ENCODE measurements around the gene GDPD4. TPM values are rescaled to one million over a fixed set of nuclear protein-coding genes. Genes with fewer than 3 reads are reported as not detected.

GDPD4 gene
- total RNA-seq, 1 donor from 2014 or later, result not detected

GRCh38 chr11:77209663-77210062, 91.8 kb downstream of the GDPD4 start:
- no peak for DNase-seq (ENCODE audit: low spot score)
- no peak overlapping the region for H3K27ac Mint-ChIP-seq (ENCODE audit: unreplicated experiment)
- H3K4me1 Mint-ChIP-seq (ENCODE audit: low read depth), result peaks cover 4% of the 10 kb centered on the region
- H3K4me3 Mint-ChIP-seq (ENCODE audit: unreplicated experiment), result no peak overlapping the region
- H3K9me3 Mint-ChIP-seq (ENCODE audit: low read depth), result no peaks in the 10 kb centered on the region
- H3K36me3 Mint-ChIP-seq (ENCODE audit: low read depth), result no peaks in the 10 kb centered on the region
- peaks cover 8% of the 10 kb centered on the region for H3K27me3 Mint-ChIP-seq (ENCODE audit: low read depth)
- TF ChIP-seq CTCF (IDR thresholded peaks at IDR 0.05), result no peak

GRCh38 chr11:77208535-77208934, 93.0 kb downstream of the GDPD4 start:
- Mint-ChIP-seq H3K9me3 (ENCODE audit: low read depth) (no peaks in the 10 kb centered on the region), H3K27me3 (ENCODE audit: low read depth) (peaks cover 8% of the 10 kb centered on the region)
- DNase-seq (ENCODE audit: low spot score), result no peak

GRCh38 chr11:77207618-77208313, 93.7 kb downstream of the GDPD4 start:
- H3K36me3 Mint-ChIP-seq (ENCODE audit: low read depth), result no peaks in the 10 kb centered on the region
- peaks cover 8% of the 10 kb centered on the region for H3K27me3 Mint-ChIP-seq (ENCODE audit: low read depth)
- no peaks in the 10 kb centered on the region for H3K9me3 Mint-ChIP-seq (ENCODE audit: low read depth)
- no peak for TF ChIP-seq CTCF (IDR thresholded peaks at IDR 0.05)
- H3K27ac Mint-ChIP-seq (ENCODE audit: unreplicated experiment), result no peak overlapping the region
- no peak overlapping the region for H3K4me3 Mint-ChIP-seq (ENCODE audit: unreplicated experiment)
- peaks cover 4% of the 10 kb centered on the region for H3K4me1 Mint-ChIP-seq (ENCODE audit: low read depth)
- no peak for DNase-seq (ENCODE audit: low spot score)

More at GRCh38 chr11:77208535-77208934, 93.0 kb downstream of the GDPD4 start:
- peaks cover 4% of the 10 kb centered on the region for H3K4me1 Mint-ChIP-seq (ENCODE audit: low read depth)
- no peak overlapping the region for H3K4me3 Mint-ChIP-seq (ENCODE audit: unreplicated experiment)
- no peak overlapping the region for H3K27ac Mint-ChIP-seq (ENCODE audit: unreplicated experiment)
- H3K36me3 Mint-ChIP-seq (ENCODE audit: low read depth), result no peaks in the 10 kb centered on the region
- TF ChIP-seq CTCF (IDR thresholded peaks at IDR 0.05), result no peak

- TF ChIP-seq CTCF (IDR thresholded peaks at IDR 0.05), result no peak
- H3K36me3 Mint-ChIP-seq (ENCODE audit: low read depth), result no peaks in the 10 kb centered on the region
- H3K27me3 Mint-ChIP-seq (ENCODE audit: low read depth), result peaks cover 4% of the 10 kb centered on the region
- no peak overlapping the region for H3K4me3 Mint-ChIP-seq (ENCODE audit: unreplicated experiment)
- no peaks in the 10 kb centered on the region for H3K9me3 Mint-ChIP-seq (ENCODE audit: low read depth)
- DNase-seq (ENCODE audit: low spot score), result no peak
- H3K27ac Mint-ChIP-seq (ENCODE audit: unreplicated experiment), result no peak overlapping the region
- peaks cover 4% of the 10 kb centered on the region for H3K4me1 Mint-ChIP-seq (ENCODE audit: low read depth)
These were observed 94.4 kb downstream of the GDPD4 start for GRCh38 chr11:77207019-77207485.

DNA sequence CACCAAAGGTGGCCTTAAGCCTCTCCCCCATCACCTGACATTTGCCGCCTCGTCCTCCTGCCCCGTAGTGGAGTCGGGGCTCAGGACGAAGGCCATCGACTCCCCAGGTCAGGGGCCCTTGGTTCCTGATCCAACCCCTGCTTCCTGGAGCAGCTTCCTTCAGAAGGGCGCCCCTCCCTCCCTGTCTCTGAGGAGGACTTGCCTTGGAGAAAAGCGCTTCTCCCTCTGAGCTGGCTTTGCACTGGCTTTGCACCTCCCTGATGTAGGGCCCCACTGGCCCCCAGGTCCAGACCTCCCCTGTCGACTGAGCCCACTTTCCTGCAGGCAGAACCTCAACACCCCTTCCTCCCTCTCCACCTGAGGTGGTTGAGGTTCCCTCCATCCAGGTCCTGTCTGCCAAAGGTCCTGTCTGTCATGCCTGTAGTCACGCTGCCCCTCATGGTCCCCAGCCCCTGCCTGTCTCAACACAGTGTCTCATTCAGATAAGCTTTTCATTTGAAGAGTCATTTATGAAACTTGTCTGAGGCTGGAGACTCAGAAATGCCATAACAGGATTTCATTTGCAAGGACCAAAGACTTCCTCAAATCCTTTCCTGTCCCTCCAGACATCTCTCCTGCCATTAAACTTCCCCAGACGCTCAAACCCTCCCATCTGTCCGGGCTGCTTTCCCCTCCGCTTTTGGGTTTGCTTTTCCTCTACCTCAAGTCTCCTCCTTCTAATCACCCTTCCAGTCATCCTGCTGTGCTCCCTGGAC, 95.0 kb downstream of the GDPD4 start:
- H3K27ac Mint-ChIP-seq (ENCODE audit: unreplicated experiment), result no peak overlapping the region
- TF ChIP-seq CTCF (IDR thresholded peaks at IDR 0.05), result no peak

More for the DNA sequence above, 95.0 kb downstream of the GDPD4 start:
- peak; percentile 70 for DNase-seq (ENCODE audit: low spot score)
- Mint-ChIP-seq H3K9me3 (ENCODE audit: low read depth) (no peaks in the 10 kb centered on the region), H3K27me3 (ENCODE audit: low read depth) (peaks cover 4% of the 10 kb centered on the region), H3K4me3 (ENCODE audit: unreplicated experiment) (no peak overlapping the region), H3K4me1 (ENCODE audit: low read depth) (peaks cover 4% of the 10 kb centered on the region), H3K36me3 (ENCODE audit: low read depth) (no peaks in the 10 kb centered on the region)
